Testis (tissue), 3 donors: Measurements from ENCODE around the gene PLEKHA3. TPM values are rescaled to one million over a fixed set of nuclear protein-coding genes. Genes with fewer than 3 reads are reported as not detected.

Source experiments
- DNase-seq: peaks from one replicate; pipeline ENCODE4 v3.0.0-alpha.2; 2019
- H3K27ac ChIP-seq, 2 donors: fragments of 200-600 bp; sonication (generic); one replicate each; pipeline ENCODE4 v1.5.1; 2019
- H3K27me3 ChIP-seq: fragments of 200-600 bp; sonication (generic); one replicate; pipeline ENCODE4 v1.5.1; 2019
- H3K36me3 ChIP-seq: fragments of 200-600 bp; sonication (generic); one replicate; pipeline ENCODE4 v1.5.1; 2017; ENCODE audit warnings: low read depth; ENCODE audit errors: missing control alignments
- H3K4me1 ChIP-seq: fragments of 200-600 bp; sonication (generic); one replicate; pipeline ENCODE4 v1.5.1; 2019
- H3K4me3 ChIP-seq, 2 donors: fragments of 200-600 bp; sonication (generic); one replicate each; pipeline ENCODE4 v1.5.1; 2017 to 2019
- H3K9me3 ChIP-seq: fragments of 200-600 bp; sonication (generic); one replicate; pipeline ENCODE4 v1.5.1; 2017
- POLR2A ChIP-seq: fragments of 450-650 bp; IDR thresholded peaks from one replicate; pipeline ENCODE4 v1.6.1; 2017; ENCODE audit warnings: antibody characterized with exemption, mild to moderate bottlenecking, moderate library complexity
- WGBS, 2 donors: methylation state at CpG; one replicate each; pipeline ENCODE4 v1.1.5; 2018; 5-methylcytosine and 5-hydroxymethylcytosine counted together
- intact Hi-C: fragments of 100-400 bp; cut with DNase I; formaldehyde crosslinking; loops from one replicate; pipeline ENCODE4 v1.15.1; 2023; ENCODE audit warnings: low total_unique reads
- polyA plus RNA-seq: library from polyadenylated mRNA; stranded (reverse); fragments of 350-450 nt; fragmentation: Illumina TruSeq; extraction: RNeasy Lipid Tissue Mini Kit (QIAGEN cat#74804); gene quantifications from one replicate; pipeline ENCODE4 v1.2.3, GENCODE V29; 2014; ENCODE audit warnings: low read depth, low replicate concordance; ENCODE audit not compliant: insufficient read depth
- total RNA-seq, 2 donors: library from RNA; depleted of rRNA; stranded (reverse); fragments of >200 nt; gene quantifications; one replicate each; pipeline ENCODE4 v1.2.3, GENCODE V29; 2016
- TF ChIP-seq, protein P1 (sequence below), 3 experiments: fragments of 450-650 bp in 2 of 3; fragments of 200-600 bp in 1 of 3; sonication (generic) in 1 of 3; IDR thresholded peaks; one replicate each; pipeline ENCODE4 v1.5.1; 2016 to 2019; ENCODE audit warnings: antibody characterized with exemption in 3 of 3, mild to moderate bottlenecking in 2 of 3, moderate library complexity in 1 of 3

PLEKHA3 gene
- total and polyA plus RNA-seq, 3 donors from 2014 or later, result 17.8 to 58.7 (median 22.8) TPM

DNA sequence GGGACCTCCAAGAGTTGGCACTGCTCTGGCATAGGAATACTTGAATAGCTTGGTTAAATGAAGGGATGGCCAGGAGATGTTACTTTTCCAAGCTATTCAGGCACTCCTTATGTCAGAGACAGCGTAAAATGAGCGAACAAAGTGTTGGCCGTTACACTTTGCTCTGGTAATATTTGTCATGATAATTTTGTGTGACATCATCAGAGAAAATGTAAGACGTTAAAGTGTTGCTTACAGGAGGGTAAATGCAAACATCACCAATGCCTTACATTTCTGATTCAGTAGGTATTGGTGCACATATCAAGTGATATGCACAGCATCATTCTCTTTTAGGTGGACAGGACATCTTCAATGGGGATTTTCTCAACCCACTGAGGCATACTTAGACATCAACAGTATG, 46.0 kb downstream of the PLEKHA3 start:
- Histone ChIP-seq H3K4me3 (no peak overlapping the region), H3K27ac (no peak overlapping the region), H3K4me1 (peaks cover 9% of the 10 kb centered on the region), H3K36me3 (no peaks in the 10 kb centered on the region), H3K27me3 (no peaks in the 10 kb centered on the region), H3K9me3 (no peaks in the 10 kb centered on the region)
- no peak for DNase-seq
- TF ChIP-seq, protein P1, sequence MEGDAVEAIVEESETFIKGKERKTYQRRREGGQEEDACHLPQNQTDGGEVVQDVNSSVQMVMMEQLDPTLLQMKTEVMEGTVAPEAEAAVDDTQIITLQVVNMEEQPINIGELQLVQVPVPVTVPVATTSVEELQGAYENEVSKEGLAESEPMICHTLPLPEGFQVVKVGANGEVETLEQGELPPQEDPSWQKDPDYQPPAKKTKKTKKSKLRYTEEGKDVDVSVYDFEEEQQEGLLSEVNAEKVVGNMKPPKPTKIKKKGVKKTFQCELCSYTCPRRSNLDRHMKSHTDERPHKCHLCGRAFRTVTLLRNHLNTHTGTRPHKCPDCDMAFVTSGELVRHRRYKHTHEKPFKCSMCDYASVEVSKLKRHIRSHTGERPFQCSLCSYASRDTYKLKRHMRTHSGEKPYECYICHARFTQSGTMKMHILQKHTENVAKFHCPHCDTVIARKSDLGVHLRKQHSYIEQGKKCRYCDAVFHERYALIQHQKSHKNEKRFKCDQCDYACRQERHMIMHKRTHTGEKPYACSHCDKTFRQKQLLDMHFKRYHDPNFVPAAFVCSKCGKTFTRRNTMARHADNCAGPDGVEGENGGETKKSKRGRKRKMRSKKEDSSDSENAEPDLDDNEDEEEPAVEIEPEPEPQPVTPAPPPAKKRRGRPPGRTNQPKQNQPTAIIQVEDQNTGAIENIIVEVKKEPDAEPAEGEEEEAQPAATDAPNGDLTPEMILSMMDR (IDR thresholded peaks at IDR 0.05), result no peak
- TF ChIP-seq POLR2A, result no peak
- intact Hi-C loops, result no loop called here
- 96 to 97% methylated on average over 4 of the region's 4 CpGs for WGBS, 2 donors

- no peaks in the 10 kb centered on the region for H3K36me3 ChIP-seq
- WGBS, 2 donors, result 86 to 87% methylated on average over 2 of the region's 2 CpGs
- no peak overlapping the region for H3K27ac ChIP-seq
- H3K4me1 ChIP-seq, result peaks cover 9% of the 10 kb centered on the region
- no peaks in the 10 kb centered on the region for H3K9me3 ChIP-seq
- TF ChIP-seq, protein P1 (IDR thresholded peaks at IDR 0.05), result no peak
- TF ChIP-seq POLR2A, result no peak
- no peak overlapping the region for H3K4me3 ChIP-seq
- intact Hi-C loops, result no loop called here
- no peaks in the 10 kb centered on the region for H3K27me3 ChIP-seq
- DNase-seq, result no peak
Observed at GRCh38 chr2:178527592-178527991, 47.3 kb downstream of the PLEKHA3 start.

GRCh38 chr2:178528647-178529046, 48.4 kb downstream of the PLEKHA3 start:
- 91 to 95% methylated on average over 5 of the region's 5 CpGs for WGBS, 2 donors
- no peak overlapping the region for H3K4me3 ChIP-seq
- H3K4me1 ChIP-seq, result peaks cover 9% of the 10 kb centered on the region
- TF ChIP-seq, protein P1 (IDR thresholded peaks at IDR 0.05), result no peak
- TF ChIP-seq POLR2A, result no peak
- no peak for DNase-seq
- no peaks in the 10 kb centered on the region for H3K36me3 ChIP-seq
- intact Hi-C loops, result no loop called here
- H3K9me3 ChIP-seq, result no peaks in the 10 kb centered on the region
- no peak overlapping the region for H3K27ac ChIP-seq
- no peaks in the 10 kb centered on the region for H3K27me3 ChIP-seq

DNA sequence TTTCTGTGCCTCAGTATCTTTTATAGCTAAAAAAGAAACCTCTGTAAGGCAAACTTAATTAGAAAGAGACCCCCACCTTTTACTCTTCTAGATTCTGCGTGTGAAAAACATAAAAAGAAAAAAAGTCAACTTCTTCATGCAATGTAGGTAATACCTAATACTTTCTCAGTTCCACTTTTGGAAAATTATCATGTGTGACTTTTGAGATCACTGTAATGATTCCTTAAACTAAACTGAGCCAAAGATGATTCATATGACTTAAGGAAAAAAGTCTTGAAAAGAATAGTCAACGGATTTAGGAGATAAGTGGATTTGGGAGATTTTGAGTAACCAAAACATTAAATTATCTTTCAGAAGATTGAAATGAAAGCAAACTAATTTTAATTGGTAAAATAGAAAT, 48.9 kb downstream of the PLEKHA3 start:
- WGBS, 2 donors, result 89 to 90% methylated on average over 2 of the region's 2 CpGs
- H3K27me3 ChIP-seq, result no peaks in the 10 kb centered on the region
- intact Hi-C loops, result no loop called here
- H3K4me1 ChIP-seq, result peaks cover 4% of the 10 kb centered on the region
- no peaks in the 10 kb centered on the region for H3K36me3 ChIP-seq
- no peaks in the 10 kb centered on the region for H3K9me3 ChIP-seq
- no peak for DNase-seq
- no peak overlapping the region for H3K4me3 ChIP-seq
- no peak overlapping the region for H3K27ac ChIP-seq
- TF ChIP-seq POLR2A, result no peak
- TF ChIP-seq, protein P1 (IDR thresholded peaks at IDR 0.05), result no peak

GRCh38 chr2:178530131-178530530, 49.9 kb downstream of the PLEKHA3 start:
- Histone ChIP-seq H3K27me3 (no peaks in the 10 kb centered on the region), H3K4me1 (no peaks in the 10 kb centered on the region), H3K27ac (no peak overlapping the region), H3K4me3 (no peak overlapping the region), H3K36me3 (no peaks in the 10 kb centered on the region), H3K9me3 (no peaks in the 10 kb centered on the region)
- intact Hi-C loops, result no loop called here
- no peak for DNase-seq
- WGBS, 2 donors, result 75 to 77% methylated on average over 2 of the region's 2 CpGs
- no peak for TF ChIP-seq POLR2A
- TF ChIP-seq, protein P1 (IDR thresholded peaks at IDR 0.05), result no peak
